Endothelial cell of umbilical vein (primary cell): Measurements from ENCODE around the gene SLC44A4. TPM values are rescaled to one million over a fixed set of nuclear protein-coding genes. Genes with fewer than 3 reads are reported as not detected.

Source experiments
- BruUV-seq: library from RNA; stranded (reverse); fragments of 400-500 nt; replicated peaks from 2 replicates; lab custom pipeline; 2021; lab: Mats Ljungman, UMichigan
- CTCF ChIA-PET: fragments of 300-600, 350-600 bp; sonication (Branson Sonifier 250); formaldehyde crosslinking; loops from one replicate; lab custom pipeline; 2021; ENCODE audit warnings: antibody characterized with exemption, inconsistent platforms; lab: Charles Lee
- POLR2A ChIA-PET: fragments of 300-600, 350-600 bp; sonication (Branson Sonifier 250); formaldehyde crosslinking; loops from one replicate; lab custom pipeline; 2021; ENCODE audit warnings: antibody characterized with exemption, inconsistent platforms; lab: Charles Lee
- DNase-seq: peaks from one replicate; pipeline ENCODE4 v3.0.0-alpha.2; 2011; ENCODE audit warnings: low read depth, low spot score
- FAIRE-seq: peaks from 2 replicates; lab custom pipeline; 2011; peaks lifted over from hg19 to GRCh38; lab: Jason Lieb, UNC
- H2AFZ ChIP-seq: 2 replicates; pipeline ENCODE4 v1.6.0; 2012; ENCODE audit warnings: low read depth, low read length, control low read depth, inconsistent platforms
- H3K27ac ChIP-seq: 2 replicates; pipeline ENCODE4 v1.5.1; 2011; ENCODE audit warnings: low read depth, mild to moderate bottlenecking, control low read depth, low read length, moderate library complexity; ENCODE audit not compliant: insufficient read depth
- H3K27me3 ChIP-seq, 2 experiments: 2 replicates each; pipeline versions ENCODE4 v1.6.0 to v1.6.1; 2011; ENCODE audit warnings: low read length in 2 of 2, mixed read lengths in 1 of 2; ENCODE audit not compliant: control insufficient read depth in 2 of 2, insufficient read depth in 2 of 2
- H3K36me3 ChIP-seq, 2 experiments: 2 replicates in 1 of 2; 3 replicates in 1 of 2; pipeline ENCODE4 v1.5.1; 2011; ENCODE audit warnings: low read length in 2 of 2, mild to moderate bottlenecking in 1 of 2, moderate library complexity in 1 of 2; ENCODE audit not compliant: control insufficient read depth in 2 of 2, insufficient read depth in 2 of 2; ENCODE audit errors: extremely low read depth in 1 of 2
- H3K4me1 ChIP-seq: 3 replicates; pipeline ENCODE4 v1.5.1; 2011; ENCODE audit warnings: mild to moderate bottlenecking, low read length; ENCODE audit not compliant: control insufficient read depth, insufficient read depth; ENCODE audit errors: extremely low read depth
- H3K4me2 ChIP-seq: 2 replicates; pipeline ENCODE4 v1.6.1; 2011; ENCODE audit warnings: low read length, control low read depth, mixed read lengths; ENCODE audit not compliant: insufficient read depth
- H3K4me3 ChIP-seq, 3 experiments: fragments of 200-600 bp in 1 of 3; sonication (generic), shearing (Covaris generic) in 1 of 3; replicated peaks in 1 of 3; 2 replicates each; pipeline ENCODE4 v1.5.1; 2011 to 2016; ENCODE audit warnings: control low read depth in 3 of 3, low read length in 3 of 3, mild to moderate bottlenecking in 2 of 3, inconsistent platforms in 1 of 3, low read depth in 1 of 3, moderate library complexity in 1 of 3; ENCODE audit not compliant: insufficient read depth in 1 of 3
- H3K79me2 ChIP-seq: 2 replicates; pipeline ENCODE4 v1.6.0; 2012; ENCODE audit warnings: low read length, inconsistent platforms; ENCODE audit not compliant: control insufficient read depth, insufficient read depth
- H3K9ac ChIP-seq: replicated peaks from 2 replicates; pipeline ENCODE3; 2011; ENCODE audit warnings: low read length, control low read depth; ENCODE audit not compliant: insufficient read depth; ENCODE audit errors: extremely low read depth
- H3K9me1 ChIP-seq: replicated peaks from 3 replicates; pipeline ENCODE4 v1.6.0; 2011; ENCODE audit warnings: mild to moderate bottlenecking, low read length; ENCODE audit not compliant: control insufficient read depth, insufficient read depth; ENCODE audit errors: extremely low read depth
- H3K9me3 ChIP-seq: replicated peaks from 2 replicates; pipeline ENCODE4 v1.5.1; 2012; ENCODE audit warnings: low read length, inconsistent platforms; ENCODE audit not compliant: control insufficient read depth, insufficient read depth
- H4K20me1 ChIP-seq: replicated peaks from 2 replicates; pipeline ENCODE3; 2011; ENCODE audit warnings: mild to moderate bottlenecking, low read length; ENCODE audit not compliant: control insufficient read depth, insufficient read depth; ENCODE audit errors: extremely low read depth
- CTCF ChIP-seq, 2 donors: IDR thresholded peaks; 1 replicate in 1 of 2; 2 replicates in 1 of 2; pipeline ENCODE4 v1.5.1; 2011; ENCODE audit warnings: low read length in 2 of 2, mild to moderate bottlenecking in 2 of 2, moderate library complexity in 2 of 2, control low read depth in 1 of 2, inconsistent platforms in 1 of 2, low read depth in 1 of 2; ENCODE audit not compliant: insufficient read depth in 1 of 2; ENCODE audit errors: extremely low read depth in 1 of 2
- EZH2 ChIP-seq: IDR thresholded peaks from 2 replicates; pipeline ENCODE4 v1.6.1; 2012; ENCODE audit warnings: borderline replicate concordance, low read depth, mild to moderate bottlenecking, moderate library complexity, low read length, inconsistent platforms; ENCODE audit not compliant: severe bottlenecking
- FOS ChIP-seq: IDR thresholded peaks from 2 replicates; pipeline ENCODE4 v1.6.1; 2011; ENCODE audit warnings: mild to moderate bottlenecking, low read length, moderate library complexity, borderline replicate concordance; ENCODE audit not compliant: insufficient read depth
- GATA2 ChIP-seq: IDR thresholded peaks from 2 replicates; pipeline ENCODE4 v1.7.0; 2011; ENCODE audit warnings: low read depth, mild to moderate bottlenecking, moderate library complexity, mixed read lengths, low read length; ENCODE audit not compliant: insufficient read length, insufficient read depth
- JUN ChIP-seq: IDR thresholded peaks from 2 replicates; pipeline ENCODE4 v1.6.1; 2011; ENCODE audit warnings: borderline replicate concordance, low read depth; ENCODE audit not compliant: insufficient read length, insufficient read depth
- MYC ChIP-seq: IDR thresholded peaks from one replicate; pipeline ENCODE4 v1.6.1; 2011; ENCODE audit warnings: mild to moderate bottlenecking, low read depth, low read length
- POLR2A ChIP-seq: IDR thresholded peaks from 2 replicates; pipeline ENCODE4 v1.6.1; 2012; ENCODE audit warnings: low read depth, mild to moderate bottlenecking, control low read depth, low read length
- POLR2AphosphoS5 ChIP-seq: IDR thresholded peaks from 2 replicates; pipeline ENCODE4 v1.6.1; 2012; ENCODE audit warnings: low read depth, mild to moderate bottlenecking, control low read depth, low read length, moderate library complexity; ENCODE audit not compliant: insufficient read depth
- dilution Hi-C: fragments of 300-500 bp; cut with MboI; formaldehyde crosslinking; loops from one replicate; pipeline ENCODE4 v1.15.0; 2019; ENCODE audit warnings: low sequenced_read_pairs; ENCODE audit not compliant: extremely low pct_ligation_motif_present
- intact Hi-C: fragments of 100-400 bp; cut with micrococcal nuclease; formaldehyde crosslinking; loops from one replicate; pipeline ENCODE4 v1.10.0; 2022
- polyA plus RNA-seq, 4 experiments: library from polyadenylated mRNA; depleted of rRNA in 3 of 4; stranded (reverse) in 3 of 4; unstranded in 1 of 4; fragments of >200 nt; gene quantifications; 2 replicates each; pipeline versions ENCODE4 v1.2.1 to v1.2.3, GENCODE V29; 2011 to 2012; ENCODE audit warnings: missing spikeins in 1 of 4
- total RNA-seq: library from RNA; stranded (reverse); gene quantifications from 2 replicates; pipeline ENCODE4 v1.2.3, GENCODE V29; 2021
- TF ChIP-seq, protein P1 (sequence below): IDR thresholded peaks from 2 replicates; pipeline ENCODE4 v1.6.1; 2011; ENCODE audit not compliant: insufficient read depth, insufficient read length

Gene SLC44A4
- total and polyA plus RNA-seq, 2 donors (not counting 3 experiments of a cell fraction or from before 2014, with no cell fraction given), result 0.84 to 1.1 TPM

- dilution Hi-C loops (no loop called here), intact Hi-C loops (loop anchor here (5.0 kb wide), 1 partner anchor 64 kb away; no protein-coding TSS in a partner anchor)
- DNase-seq (no peak), FAIRE-seq (no peak)
- H3K36me3 ChIP-seq, result peaks cover 0 to 12% of the 10 kb centered on the region in 2 experiments
- no peak overlapping the region for H3K27ac ChIP-seq
- peak overlapping the region; percentile 57 to 69 (median 60) for H3K4me3 ChIP-seq
- H3K4me1 ChIP-seq, result peaks cover 12% of the 10 kb centered on the region
- peak overlapping the region; percentile 28 for H2AFZ ChIP-seq
- H3K4me2 ChIP-seq, result peak overlapping the region; percentile 45
- H3K9me3 ChIP-seq, result no peaks in the 10 kb centered on the region
- ChIA-PET CTCF (interaction anchor here (1.2 to 2.4 kb wide), 3 partner anchors 9 to 55 kb away, joined by 3 to 31 read pairs (median 4); partner anchors contain the start of gene NEU1), POLR2A (interaction anchor here (1.7 kb wide), 1 partner anchor 13 kb away, joined by 3 read pairs; no protein-coding TSS in a partner anchor)
- TF ChIP-seq EZH2, result no peak
- TF ChIP-seq MYC, result no peak
- no peak for TF ChIP-seq POLR2AphosphoS5
- TF ChIP-seq JUN, result no peak
- TF ChIP-seq CTCF (IDR thresholded peaks at IDR 0.05; ENCODE audit: extremely low read depth in 1 of 2, insufficient read depth in 1 of 2, low read depth in 1 of 2, low read length in 2 of 2), result no peak
- no peak for TF ChIP-seq POLR2A
- no peak for TF ChIP-seq FOS
- TF ChIP-seq, protein P1, sequence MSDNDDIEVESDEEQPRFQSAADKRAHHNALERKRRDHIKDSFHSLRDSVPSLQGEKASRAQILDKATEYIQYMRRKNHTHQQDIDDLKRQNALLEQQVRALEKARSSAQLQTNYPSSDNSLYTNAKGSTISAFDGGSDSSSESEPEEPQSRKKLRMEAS, result no peak
- TF ChIP-seq GATA2, result no peak
- BruUV-seq, result TSS peak; percentile 19
- no peaks in the 10 kb centered on the region for H3K27me3 ChIP-seq
- no peaks in the 10 kb centered on the region for H4K20me1 ChIP-seq
- no peaks in the 10 kb centered on the region for H3K9me1 ChIP-seq
- peak overlapping the region; percentile 44 for H3K9ac ChIP-seq
- no peaks in the 10 kb centered on the region for H3K79me2 ChIP-seq
These were observed 17.7 kb upstream of the SLC44A4 start for GRCh38 chr6:31896493-31896855.
